Esophagus squamous epithelium (tissue), 5 donors: ENCODE data around the gene ADAMTS12. TPM values are rescaled to one million over a fixed set of nuclear protein-coding genes. Genes with fewer than 3 reads are reported as not detected.

Source experiments
- DNase-seq: peaks from one replicate; lab custom pipeline; 2025; lab: John Stamatoyannopoulos, UW
- H3K27ac ChIP-seq, 4 donors: fragments of 200-600 bp; sonication (generic); one replicate each; pipeline ENCODE4 v1.5.1; 2016 to 2019; ENCODE audit warnings: mild to moderate bottlenecking in 1 of 4
- H3K27me3 ChIP-seq, 4 donors: fragments of 200-600 bp; sonication (generic); 1 replicate in 3 of 4; 2 replicates in 1 of 4; pipeline versions ENCODE4 v1.5.1 to v1.6.0; 2017 to 2021; ENCODE audit warnings: antibody characterized with exemption in 1 of 4
- H3K36me3 ChIP-seq, 3 donors: fragments of 200-600 bp; sonication (generic); one replicate each; pipeline ENCODE4 v1.5.1; 2016 to 2019
- H3K4me1 ChIP-seq, 3 donors: fragments of 200-600 bp; sonication (generic); one replicate each; pipeline ENCODE4 v1.5.1; 2017 to 2019
- H3K4me3 ChIP-seq, 4 donors: fragments of 200-600 bp; sonication (generic); 1 replicate in 3 of 4; 2 replicates in 1 of 4; pipeline ENCODE4 v1.5.1; 2016 to 2019; ENCODE audit warnings: mild to moderate bottlenecking in 2 of 4, moderate library complexity in 1 of 4
- H3K9me3 ChIP-seq, 3 donors: fragments of 200-600 bp; sonication (generic); one replicate each; pipeline ENCODE4 v1.5.1; 2016 to 2019
- CTCF ChIP-seq, 6 experiments: fragments of 450-650 bp in 4 of 6; fragments of 200-600 bp in 2 of 6; sonication (generic) in 2 of 6; IDR thresholded peaks; one replicate each; pipeline ENCODE4 v1.5.1; 2016 to 2019; ENCODE audit warnings: antibody characterized with exemption in 6 of 6, mild to moderate bottlenecking in 4 of 6, moderate library complexity in 4 of 6
- POLR2A ChIP-seq, 4 donors: fragments of 450-650 bp; IDR thresholded peaks; one replicate each; pipeline ENCODE4 v1.6.1; 2017; ENCODE audit warnings: antibody characterized with exemption in 4 of 4, mild to moderate bottlenecking in 4 of 4, moderate library complexity in 3 of 4
- WGBS, 2 donors: methylation state at CpG; one replicate each; pipeline ENCODE4 v1.1.5; 2018; 5-methylcytosine and 5-hydroxymethylcytosine counted together
- intact Hi-C: fragments of 100-400 bp; cut with DNase I; formaldehyde crosslinking; loops from one replicate; pipeline ENCODE4 v1.15.0; 2022
- total RNA-seq, 4 donors: library from RNA; depleted of rRNA; stranded (reverse); fragments of >200 nt; gene quantifications; one replicate each; pipeline ENCODE4 v1.1.0, GENCODE V29; 2016
- donor health status: DM: yes; HTN: yes; CAD: no.

ADAMTS12 gene
- total RNA-seq, 4 donors from 2014 or later: 0.73 to 1.3 (median 0.76) TPM; not detected in 1

GRCh38 chr5:33480876-33481275, 410.9 kb downstream of the ADAMTS12 start:
- DNase-seq: no peak
- Histone ChIP-seq H3K36me3 (peaks cover 0 to 23% (median 0%) of the 10 kb centered on the region in 3 donors), H3K9me3 (no peaks in the 10 kb centered on the region), H3K4me1 (no peaks in the 10 kb centered on the region), H3K27ac (no peak overlapping the region), H3K4me3 (no peak overlapping the region), H3K27me3 (no peaks in the 10 kb centered on the region)
- no CpG with 5 or more reads among the region's 2 CpGs for WGBS, 2 donors
- TF ChIP-seq POLR2A (IDR thresholded peaks at IDR 0.05) (no peak), CTCF (IDR thresholded peaks at IDR 0.05) (no peak)
- intact Hi-C loops: no loop called here

GRCh38 chr5:33479311-33479710, 412.5 kb downstream of the ADAMTS12 start:
- no peak for TF ChIP-seq POLR2A (IDR thresholded peaks at IDR 0.05)
- no peak for TF ChIP-seq CTCF (IDR thresholded peaks at IDR 0.05)
- Histone ChIP-seq H3K9me3 (no peaks in the 10 kb centered on the region), H3K4me3 (no peak overlapping the region), H3K27me3 (no peaks in the 10 kb centered on the region), H3K27ac (no peak overlapping the region), H3K4me1 (no peaks in the 10 kb centered on the region), H3K36me3 (peaks cover 0 to 38% (median 0%) of the 10 kb centered on the region in 3 donors)
- DNase-seq: no peak
- intact Hi-C loops: no loop called here
- 94 to 97% methylated on average over 3 of the region's 3 CpGs for WGBS, 2 donors

GRCh38 chr5:33477816-33478215, 414.0 kb downstream of the ADAMTS12 start:
- no peak for DNase-seq
- intact Hi-C loops: no loop called here
- Histone ChIP-seq H3K4me1 (no peaks in the 10 kb centered on the region), H3K4me3 (no peak overlapping the region), H3K9me3 (no peaks in the 10 kb centered on the region), H3K36me3 (peaks cover 0 to 52% (median 0%) of the 10 kb centered on the region in 3 donors), H3K27ac (no peak overlapping the region), H3K27me3 (no peaks in the 10 kb centered on the region)
- no peak for TF ChIP-seq CTCF (IDR thresholded peaks at IDR 0.05)
- TF ChIP-seq POLR2A (IDR thresholded peaks at IDR 0.05): no peak
- WGBS, 2 donors: 89 to 100% methylated on average over 2 of the region's 2 CpGs

GRCh38 chr5:33476992-33477391, 414.8 kb downstream of the ADAMTS12 start:
- no peaks in the 10 kb centered on the region for H3K9me3 ChIP-seq
- 98% methylated on average over 3 of the region's 3 CpGs for WGBS, 2 donors
- H3K27ac ChIP-seq: no peak overlapping the region
- no peak overlapping the region for H3K4me3 ChIP-seq
- H3K27me3 ChIP-seq: no peaks in the 10 kb centered on the region
- no peak for DNase-seq
- intact Hi-C loops: no loop called here
- H3K36me3 ChIP-seq: peaks cover 0 to 60% (median 0%) of the 10 kb centered on the region in 3 donors
- no peak for TF ChIP-seq POLR2A (IDR thresholded peaks at IDR 0.05)
- H3K4me1 ChIP-seq: no peaks in the 10 kb centered on the region

GRCh38 chr5:33475706-33476105, 416.1 kb downstream of the ADAMTS12 start:
- no peak overlapping the region for H3K27ac ChIP-seq
- no peak for DNase-seq
- TF ChIP-seq CTCF (IDR thresholded peaks at IDR 0.05) (no peak), POLR2A (IDR thresholded peaks at IDR 0.05) (no peak)
- H3K4me1 ChIP-seq: no peaks in the 10 kb centered on the region
- H3K36me3 ChIP-seq: peaks cover 0 to 73% (median 4%) of the 10 kb centered on the region in 3 donors
- H3K27me3 ChIP-seq: no peaks in the 10 kb centered on the region
- intact Hi-C loops: no loop called here
- WGBS, 2 donors: 87 to 92% methylated on average over 5 of the region's 5 CpGs
- no peak overlapping the region for H3K4me3 ChIP-seq
- no peaks in the 10 kb centered on the region for H3K9me3 ChIP-seq
